IMR-90 (cell line): ENCODE measurements around the gene CD81.

Source experiments
- FOS ChIP-seq: fragments of 150-350 bp; IDR thresholded peaks from 2 replicates; pipeline ENCODE4 v1.6.1; 2016; ENCODE audit warnings: low read depth, low read length
- MXI1 ChIP-seq: IDR thresholded peaks from 2 replicates; pipeline ENCODE4 v1.6.1; 2012; ENCODE audit warnings: low read depth, mild to moderate bottlenecking, low read length, moderate library complexity, borderline replicate concordance
- TF ChIP-seq, protein P1 (sequence below): conservative IDR thresholded peaks from 2 replicates; pipeline ENCODE4 v1.5.1; 2012; ENCODE audit warnings: mild to moderate bottlenecking, low read depth, low read length, improper control_type of control experiment
- TF ChIP-seq, protein P2 (sequence below): fragments of 150-350 bp; IDR thresholded peaks from 2 replicates; pipeline ENCODE4 v1.6.1; 2017; ENCODE audit warnings: mild to moderate bottlenecking, antibody characterized with exemption, low read length, low read depth

DNA sequence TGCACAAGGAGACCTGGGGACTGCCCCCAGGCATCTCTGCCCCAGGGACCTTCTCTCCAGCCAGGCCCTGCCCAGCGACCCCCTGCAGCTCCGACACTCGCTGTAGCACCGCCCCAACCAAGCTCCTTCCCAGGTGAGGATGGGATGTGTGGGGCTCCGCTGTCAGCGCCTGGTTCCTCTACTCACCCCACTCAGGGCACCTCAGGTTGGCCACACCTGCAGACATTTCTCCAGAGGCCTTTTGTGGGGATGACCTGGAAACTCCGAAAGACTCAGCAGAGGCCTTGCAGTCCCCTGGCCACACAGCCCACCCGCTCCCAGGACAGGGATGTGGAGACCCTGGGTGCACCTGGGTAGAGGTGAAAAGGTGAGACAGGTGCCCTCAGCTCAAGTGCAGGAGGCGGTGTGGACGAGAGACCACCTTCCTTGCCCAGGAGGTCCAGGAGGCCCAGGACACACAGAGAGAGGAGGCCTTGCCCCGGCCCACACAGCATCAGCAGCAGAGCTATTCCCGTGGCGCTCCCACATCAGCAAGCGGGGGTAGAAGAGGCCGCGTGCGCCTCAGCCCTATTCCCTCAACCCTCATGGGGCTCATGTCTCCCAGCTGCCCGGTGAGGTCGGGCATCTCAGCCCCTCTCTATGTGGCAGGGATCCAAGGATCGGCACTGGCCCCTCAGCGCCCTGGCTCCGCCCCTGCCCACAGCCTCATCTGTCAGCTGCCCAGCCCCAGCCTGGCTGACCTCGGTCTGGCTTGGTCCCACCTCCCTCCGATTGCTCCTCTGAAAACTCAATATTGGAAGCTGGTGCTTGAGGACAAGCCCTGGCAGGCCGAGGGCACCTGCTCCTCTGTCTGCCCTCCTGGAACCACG lies 46.3 kb downstream of the CD81 start:
- TF ChIP-seq FOS (no peak), MXI1 (no peak)
- TF ChIP-seq, protein P1, sequence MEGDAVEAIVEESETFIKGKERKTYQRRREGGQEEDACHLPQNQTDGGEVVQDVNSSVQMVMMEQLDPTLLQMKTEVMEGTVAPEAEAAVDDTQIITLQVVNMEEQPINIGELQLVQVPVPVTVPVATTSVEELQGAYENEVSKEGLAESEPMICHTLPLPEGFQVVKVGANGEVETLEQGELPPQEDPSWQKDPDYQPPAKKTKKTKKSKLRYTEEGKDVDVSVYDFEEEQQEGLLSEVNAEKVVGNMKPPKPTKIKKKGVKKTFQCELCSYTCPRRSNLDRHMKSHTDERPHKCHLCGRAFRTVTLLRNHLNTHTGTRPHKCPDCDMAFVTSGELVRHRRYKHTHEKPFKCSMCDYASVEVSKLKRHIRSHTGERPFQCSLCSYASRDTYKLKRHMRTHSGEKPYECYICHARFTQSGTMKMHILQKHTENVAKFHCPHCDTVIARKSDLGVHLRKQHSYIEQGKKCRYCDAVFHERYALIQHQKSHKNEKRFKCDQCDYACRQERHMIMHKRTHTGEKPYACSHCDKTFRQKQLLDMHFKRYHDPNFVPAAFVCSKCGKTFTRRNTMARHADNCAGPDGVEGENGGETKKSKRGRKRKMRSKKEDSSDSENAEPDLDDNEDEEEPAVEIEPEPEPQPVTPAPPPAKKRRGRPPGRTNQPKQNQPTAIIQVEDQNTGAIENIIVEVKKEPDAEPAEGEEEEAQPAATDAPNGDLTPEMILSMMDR, result no peak
- TF ChIP-seq, protein P2, sequence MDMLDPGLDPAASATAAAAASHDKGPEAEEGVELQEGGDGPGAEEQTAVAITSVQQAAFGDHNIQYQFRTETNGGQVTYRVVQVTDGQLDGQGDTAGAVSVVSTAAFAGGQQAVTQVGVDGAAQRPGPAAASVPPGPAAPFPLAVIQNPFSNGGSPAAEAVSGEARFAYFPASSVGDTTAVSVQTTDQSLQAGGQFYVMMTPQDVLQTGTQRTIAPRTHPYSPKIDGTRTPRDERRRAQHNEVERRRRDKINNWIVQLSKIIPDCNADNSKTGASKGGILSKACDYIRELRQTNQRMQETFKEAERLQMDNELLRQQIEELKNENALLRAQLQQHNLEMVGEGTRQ, result no peak
